ENCODE results near the gene PXDN.
"Not testable (repeated sequence)": the region's sequence is repeated elsewhere in the genome, so short reads cannot be mapped to it uniquely, and the experiment has no call there.

Gene PXDN

GRCh38 chr2:1722692-1723091 lies 21.6 kb downstream of the PXDN start:
- no peak for DNase-seq (ENCODE audit: low read depth, low spot score)

GRCh38 chr2:1721706-1722646 lies 22.3 kb downstream of the PXDN start:
- no peak for DNase-seq (ENCODE audit: low read depth, low spot score)

GRCh38 chr2:1718339-1719220 lies 25.7 kb downstream of the PXDN start:
- DNase-seq (ENCODE audit: low read depth, low spot score): no peak

- DNase-seq (ENCODE audit: low read depth, low spot score): no peak
Measured at GRCh38 chr2:1717113-1717512, 27.2 kb downstream of the PXDN start.

GRCh38 chr2:1716441-1716840 lies 27.9 kb downstream of the PXDN start:
- no peak for DNase-seq (ENCODE audit: low read depth, low spot score)

- not testable (repeated sequence) for DNase-seq (ENCODE audit: low read depth, low spot score)
Measured at GRCh38 chr2:1716014-1716305, 28.4 kb downstream of the PXDN start.

- DNase-seq (ENCODE audit: low read depth, low spot score): no peak
Measured at GRCh38 chr2:1715184-1716013, 28.9 kb downstream of the PXDN start.

- DNase-seq (ENCODE audit: low read depth, low spot score): no peak
Measured at GRCh38 chr2:1714291-1715064, 29.8 kb downstream of the PXDN start.

GRCh38 chr2:1713839-1714236 lies 30.5 kb downstream of the PXDN start:
- DNase-seq (ENCODE audit: low read depth, low spot score): no peak

GRCh38 chr2:1713142-1713838 lies 31.0 kb downstream of the PXDN start:
- DNase-seq (ENCODE audit: low read depth, low spot score): no peak

GRCh38 chr2:1709946-1710560 lies 34.3 kb downstream of the PXDN start:
- DNase-seq (ENCODE audit: low read depth, low spot score): no peak

GRCh38 chr2:1709335-1709605 lies 35.0 kb downstream of the PXDN start:
- DNase-seq (ENCODE audit: low read depth, low spot score): no peak

- DNase-seq (ENCODE audit: low read depth, low spot score): no peak
Measured at GRCh38 chr2:1708476-1709334, 35.6 kb downstream of the PXDN start.

GRCh38 chr2:1707771-1708418 lies 36.4 kb downstream of the PXDN start:
- DNase-seq (ENCODE audit: low read depth, low spot score): no peak

GRCh38 chr2:1706089-1706841 lies 38.0 kb downstream of the PXDN start:
- DNase-seq (ENCODE audit: low read depth, low spot score): not testable (repeated sequence)

- DNase-seq (ENCODE audit: low read depth, low spot score): no peak
Measured at GRCh38 chr2:1705557-1706076, 38.7 kb downstream of the PXDN start.

- DNase-seq (ENCODE audit: low read depth, low spot score): no peak
Measured at GRCh38 chr2:1704631-1705556, 39.4 kb downstream of the PXDN start.

Data from smooth muscle cell of the brain vasculature (primary cell).